ENCODE results near the gene SAPCD1.

The SAPCD1 gene

DNA sequence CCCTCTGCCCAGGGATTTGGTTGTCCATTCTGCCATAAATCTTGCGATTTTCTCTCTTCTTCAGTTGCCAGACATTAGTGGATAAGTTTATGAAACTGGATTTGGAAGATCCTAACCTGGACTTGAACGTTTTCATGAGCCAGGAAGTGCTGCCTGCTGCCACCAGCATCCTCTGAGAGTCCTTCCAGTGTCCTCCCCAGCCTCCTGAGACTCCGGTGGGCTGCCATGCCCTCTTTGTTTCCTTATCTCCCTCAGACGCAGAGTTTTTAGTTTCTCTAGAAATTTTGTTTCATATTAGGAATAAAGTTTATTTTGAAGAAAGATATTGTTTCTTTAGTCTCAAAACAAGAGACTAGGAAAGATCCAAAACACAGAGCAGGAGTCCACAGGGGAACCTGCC lies at the start of gene SAPCD1:
TSS of gene SAPCD1 (plus strand) at position 301 of the 400 bp plus-strand sequence. CDS start 399 bp downstream, outside the sequence.
- DNase-seq (ENCODE audit: low read depth) = no peak

DNA sequence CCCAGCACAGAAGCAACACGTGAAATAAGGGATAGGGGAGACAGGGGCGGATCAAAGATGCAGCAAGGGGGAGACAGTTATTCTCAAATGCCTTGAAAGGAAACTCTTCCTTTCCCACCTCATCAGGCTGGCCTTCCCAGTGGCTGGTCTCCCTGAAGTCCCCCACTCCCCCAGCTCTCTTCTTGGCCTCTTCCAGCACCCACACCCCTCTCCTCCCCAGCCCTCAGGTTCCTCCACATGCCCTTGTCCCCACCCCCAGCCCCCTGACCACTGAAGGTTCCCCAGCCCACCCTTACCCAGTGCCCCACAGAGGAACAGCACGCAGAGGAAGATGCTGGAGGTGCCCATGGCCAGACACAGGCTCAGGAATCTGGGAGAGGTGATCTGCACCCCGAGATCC lies 49.0 kb upstream of the SAPCD1 start:
- no peak for DNase-seq (ENCODE audit: low read depth)

DNA sequence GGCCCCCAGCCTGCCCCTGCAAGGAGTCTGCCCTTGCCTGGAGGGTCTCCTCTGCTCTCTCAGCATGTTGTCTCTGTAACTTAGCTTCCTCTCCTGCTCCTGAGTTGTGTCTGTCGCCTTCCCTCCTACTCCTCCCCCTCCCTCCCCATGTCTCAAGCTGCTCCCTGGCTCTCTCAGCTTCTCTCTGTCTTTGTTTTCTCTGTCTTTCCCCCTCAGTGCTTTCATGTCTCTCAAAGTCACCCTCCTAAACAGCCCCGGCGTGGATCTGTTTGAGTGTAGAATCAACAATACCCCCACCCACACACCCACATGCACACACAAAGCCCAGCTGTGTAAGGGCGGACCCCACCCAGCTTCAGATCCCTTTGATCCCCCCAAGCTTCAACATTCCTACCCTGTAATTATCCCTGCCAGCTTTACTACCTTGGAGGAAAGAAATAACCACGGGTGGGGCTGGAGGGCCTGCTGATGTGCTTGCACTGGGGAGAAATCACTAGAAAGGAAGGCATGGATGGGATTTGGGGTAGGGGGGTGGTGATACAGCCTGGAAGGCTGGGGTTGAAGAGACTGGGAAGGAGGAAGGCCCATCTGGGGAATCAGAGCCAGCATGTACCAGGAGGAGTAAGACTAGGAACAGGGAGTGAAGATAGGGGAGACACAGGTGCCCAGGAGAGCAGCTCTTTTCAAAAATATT lies 48.3 kb upstream of the SAPCD1 start:
- DNase-seq (ENCODE audit: low read depth) = no peak

DNA sequence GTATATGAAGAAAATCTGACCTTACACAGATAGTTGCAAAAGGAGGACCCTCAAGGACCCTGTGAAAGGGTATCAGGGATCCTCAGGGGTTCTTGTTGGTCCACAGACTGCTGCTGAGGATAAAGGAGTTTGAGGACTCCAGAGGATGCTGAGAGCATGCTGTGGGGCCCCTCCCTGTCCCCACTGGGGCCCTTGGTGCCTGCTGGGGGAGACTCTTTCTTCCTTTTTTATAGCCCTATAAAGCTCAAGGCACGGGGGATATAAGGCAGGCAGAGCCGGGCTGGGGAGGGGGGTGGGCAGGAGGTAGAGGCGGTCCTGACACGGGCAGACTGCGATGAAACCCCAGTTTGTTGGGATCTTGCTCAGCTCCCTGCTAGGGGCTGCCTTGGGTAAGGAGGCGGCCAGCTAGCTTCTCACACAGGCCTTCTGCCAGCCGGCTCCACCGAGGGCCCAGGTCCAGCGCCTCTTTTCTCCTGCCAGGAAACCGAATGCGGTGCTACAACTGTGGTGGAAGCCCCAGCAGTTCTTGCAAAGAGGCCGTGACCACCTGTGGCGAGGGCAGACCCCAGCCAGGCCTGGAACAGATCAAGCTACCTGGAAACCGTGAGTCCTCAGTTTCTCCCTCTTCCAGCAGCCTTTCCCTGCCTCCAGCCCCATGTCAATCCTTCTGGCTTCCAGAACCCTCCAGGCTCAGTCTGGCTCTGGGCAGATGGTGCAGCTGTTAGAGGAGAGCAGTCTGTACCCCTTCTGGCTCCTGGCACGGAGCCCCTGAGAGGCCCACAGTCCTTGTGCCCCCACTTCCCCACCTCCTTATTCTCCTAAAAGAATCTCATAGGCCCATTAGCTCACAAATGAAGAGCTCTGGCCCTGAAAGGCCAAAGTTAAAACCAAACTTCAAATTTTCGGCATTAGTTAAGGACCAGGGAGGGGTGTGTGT lies 47.2 kb upstream of the SAPCD1 start, which contains the start of gene LY6G6D:
TSS of gene LY6G6D (plus strand) at position 327 of the 937 bp plus-strand sequence. CDS start at position 335, 8 bp downstream.
- no peak for DNase-seq (ENCODE audit: low read depth)

DNA sequence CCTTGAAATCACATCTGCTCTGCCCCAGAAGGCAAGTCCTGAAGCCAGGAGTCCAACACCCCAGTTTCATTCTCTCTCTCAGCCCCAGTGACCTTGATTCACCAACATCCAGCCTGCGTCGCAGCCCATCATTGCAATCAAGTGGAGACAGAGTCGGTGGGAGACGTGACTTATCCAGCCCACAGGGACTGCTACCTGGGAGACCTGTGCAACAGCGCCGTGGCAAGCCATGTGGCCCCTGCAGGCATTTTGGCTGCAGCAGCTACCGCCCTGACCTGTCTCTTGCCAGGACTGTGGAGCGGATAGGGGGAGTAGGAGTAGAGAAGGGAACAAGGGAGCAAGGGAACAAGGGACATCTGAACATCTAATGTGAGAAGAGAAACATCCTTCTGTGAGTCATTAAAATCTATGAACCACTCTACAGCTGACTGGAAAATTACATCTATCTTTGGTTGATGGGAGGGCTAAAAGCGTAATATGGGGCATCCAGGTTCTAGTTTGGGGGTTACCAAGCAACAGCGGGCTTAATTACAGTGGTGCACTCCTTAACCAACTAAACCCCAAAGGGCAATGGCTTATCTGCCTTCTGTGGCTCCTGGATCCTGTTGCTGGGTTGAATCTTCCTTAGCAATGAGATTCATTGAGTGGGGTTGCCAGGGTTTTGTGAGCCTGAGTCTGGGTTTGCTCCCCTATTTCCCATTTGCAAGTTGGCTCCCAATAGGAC lies 44.8 kb upstream of the SAPCD1 start:
- DNase-seq (ENCODE audit: low read depth) = no peak

DNA sequence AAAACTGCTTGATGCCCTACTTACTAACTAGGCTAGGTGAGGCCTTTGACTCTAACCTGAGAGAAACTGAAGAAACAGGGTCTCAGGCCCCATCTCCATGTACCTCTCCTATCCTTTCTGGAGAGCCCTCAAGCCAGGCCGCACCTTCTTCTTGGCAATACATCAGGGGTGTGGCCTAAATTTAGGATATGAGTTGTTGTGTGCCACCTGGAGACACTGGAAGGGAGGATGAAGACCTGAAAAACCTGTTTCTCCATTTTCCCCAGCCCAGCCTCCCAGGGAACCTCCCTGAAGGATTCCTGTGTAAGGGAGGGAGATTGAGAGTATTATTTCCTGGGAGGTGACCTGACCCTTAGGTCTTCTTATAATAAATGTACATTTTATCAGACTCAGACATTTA lies 44.2 kb upstream of the SAPCD1 start:
- DNase-seq (ENCODE audit: low read depth) = no peak

DNA sequence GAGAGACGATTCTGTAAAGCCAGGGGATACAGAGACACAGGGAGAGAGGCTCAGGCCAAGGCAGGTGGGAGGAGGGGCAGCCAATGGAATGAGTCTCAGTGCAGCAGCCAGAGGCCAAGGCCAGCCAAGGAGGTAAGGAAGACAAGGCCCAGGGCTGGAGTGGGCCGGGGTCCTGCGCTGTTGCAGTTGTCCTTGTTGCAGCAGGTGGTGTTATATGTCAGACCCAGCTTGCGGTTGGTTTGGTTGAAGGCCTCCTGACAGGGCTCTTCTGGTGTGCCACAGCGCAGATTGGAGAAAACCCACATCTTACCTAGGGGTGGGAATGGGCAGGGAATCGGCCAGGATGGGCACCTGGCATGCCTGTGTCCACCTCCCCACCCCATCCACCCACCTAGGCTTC lies 43.5 kb upstream of the SAPCD1 start:
- no peak for DNase-seq (ENCODE audit: low read depth)

DNA sequence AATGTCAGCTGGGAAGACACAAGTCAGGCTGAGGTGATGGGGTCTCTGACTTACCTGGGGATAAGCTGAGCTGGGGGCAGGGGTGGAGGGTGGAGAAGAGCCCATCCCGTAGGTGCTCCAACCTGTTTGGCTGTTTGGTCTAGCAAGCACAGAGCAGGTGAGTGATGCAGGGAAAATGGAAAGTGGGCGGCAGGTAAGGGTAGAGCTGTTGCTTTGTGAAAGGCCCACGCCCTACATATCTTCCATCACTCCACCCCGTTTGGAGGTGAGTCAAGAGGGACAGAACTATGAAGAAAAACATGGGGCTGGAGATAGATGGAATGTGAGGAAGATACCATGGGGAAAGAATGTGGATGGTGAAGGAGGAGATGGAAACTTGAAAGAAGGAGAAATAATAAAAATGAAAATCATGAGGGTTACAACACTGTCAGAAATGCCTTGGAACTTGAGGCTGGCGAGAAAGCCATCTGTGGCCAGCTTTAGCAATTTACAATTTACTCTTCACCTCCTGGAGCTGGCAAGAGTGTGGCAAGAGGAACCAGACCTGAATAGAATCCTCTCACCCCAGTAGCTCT lies 42.2 kb upstream of the SAPCD1 start:
- DNase-seq (ENCODE audit: low read depth) = no peak

DNA sequence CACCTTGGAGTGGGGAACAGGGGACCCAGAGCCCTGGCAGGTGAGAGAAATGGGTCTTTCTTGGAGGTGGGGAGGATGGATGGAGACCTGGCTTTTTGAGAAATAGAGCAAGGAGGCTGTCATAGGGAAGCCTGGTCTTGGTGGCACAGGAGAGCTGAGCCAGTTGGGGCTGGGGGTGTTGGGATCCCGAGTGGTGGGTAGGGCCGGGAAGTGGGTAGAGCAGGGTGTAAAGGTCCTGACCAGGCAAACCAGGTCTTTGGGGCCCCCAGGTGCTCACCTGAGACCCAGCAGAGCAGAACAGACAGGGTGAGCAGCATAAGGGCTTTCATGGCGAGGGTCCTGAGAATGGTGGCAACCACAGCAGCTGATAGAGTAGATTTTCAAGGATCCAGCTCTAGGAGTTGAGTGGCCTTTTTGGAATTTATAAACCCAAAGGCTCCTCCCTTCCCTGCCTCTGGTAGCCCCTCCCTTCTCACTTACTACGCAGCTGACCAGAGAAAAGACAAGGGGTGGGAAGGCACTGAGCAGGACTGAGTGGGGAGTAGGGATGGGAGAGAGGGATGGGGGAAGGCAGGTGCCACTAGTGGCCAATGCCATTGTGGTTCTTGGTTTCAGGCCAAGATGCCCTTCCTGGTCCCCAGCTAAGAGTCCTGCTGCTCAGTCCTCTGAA lies 41.0 kb upstream of the SAPCD1 start, which contains the start of gene LY6G6C:
TSS of gene LY6G6C (minus strand) at position 396 of the 670 bp plus-strand sequence. CDS start at position 329, 67 bp downstream.
- DNase-seq (ENCODE audit: low read depth) = no peak

DNA sequence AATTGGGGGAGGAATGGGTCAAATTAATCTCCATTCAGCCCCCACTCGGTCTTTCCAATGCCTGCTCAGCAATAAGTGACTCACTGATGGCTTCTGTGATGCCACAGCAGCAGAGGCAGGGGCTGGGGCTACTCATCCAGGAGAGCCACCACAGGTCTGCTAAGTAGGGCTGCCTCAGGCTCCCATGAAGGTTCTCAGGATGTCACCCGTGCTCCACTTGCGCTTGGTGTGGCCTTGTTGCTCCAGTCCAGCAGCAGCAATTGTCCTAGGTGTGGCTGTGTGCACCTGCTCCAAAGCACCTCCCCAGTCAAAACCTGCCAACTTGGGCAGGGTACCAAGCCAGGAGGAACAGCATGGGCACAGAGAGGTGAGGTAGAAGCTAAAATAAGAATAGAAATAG lies 40.3 kb upstream of the SAPCD1 start:
- DNase-seq (ENCODE audit: low read depth) = no peak

DNA sequence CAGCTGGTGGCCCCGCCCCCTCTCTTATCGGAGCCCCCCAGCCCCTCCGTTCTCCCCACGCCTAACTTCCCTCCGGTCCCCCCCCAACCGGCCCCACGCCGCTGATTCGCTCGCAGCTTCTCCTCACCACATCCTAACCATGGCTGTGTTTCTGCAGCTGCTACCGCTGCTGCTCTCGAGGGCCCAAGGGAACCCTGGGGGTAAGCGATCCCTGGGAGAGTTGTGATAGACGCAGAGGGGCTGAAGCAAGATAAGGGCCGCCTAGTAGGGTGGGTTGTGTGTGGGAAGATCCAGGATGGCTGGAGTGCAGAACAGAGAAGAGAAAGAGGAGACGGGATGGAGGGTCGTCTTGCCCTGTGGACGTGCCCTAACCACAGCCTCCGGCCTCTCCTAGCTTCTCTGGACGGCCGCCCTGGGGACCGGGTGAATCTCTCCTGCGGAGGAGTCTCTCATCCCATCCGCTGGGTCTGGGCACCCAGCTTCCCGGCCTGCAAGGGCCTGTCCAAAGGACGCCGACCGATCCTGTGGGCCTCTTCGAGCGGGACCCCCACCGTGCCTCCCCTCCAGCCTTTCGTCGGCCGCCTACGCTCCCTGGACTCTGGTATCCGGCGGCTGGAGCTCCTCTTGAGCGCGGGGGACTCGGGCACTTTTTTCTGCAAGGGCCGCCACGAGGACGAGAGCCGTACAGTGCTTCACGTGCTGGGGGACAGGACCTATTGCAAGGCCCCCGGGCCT lies 39.0 kb upstream of the SAPCD1 start, which contains the start of gene MPIG6B:
TSS of gene MPIG6B (plus strand) at position 129 of the 735 bp plus-strand sequence. CDS start at position 140, 11 bp downstream.
- no peak for DNase-seq (ENCODE audit: low read depth)

DNA sequence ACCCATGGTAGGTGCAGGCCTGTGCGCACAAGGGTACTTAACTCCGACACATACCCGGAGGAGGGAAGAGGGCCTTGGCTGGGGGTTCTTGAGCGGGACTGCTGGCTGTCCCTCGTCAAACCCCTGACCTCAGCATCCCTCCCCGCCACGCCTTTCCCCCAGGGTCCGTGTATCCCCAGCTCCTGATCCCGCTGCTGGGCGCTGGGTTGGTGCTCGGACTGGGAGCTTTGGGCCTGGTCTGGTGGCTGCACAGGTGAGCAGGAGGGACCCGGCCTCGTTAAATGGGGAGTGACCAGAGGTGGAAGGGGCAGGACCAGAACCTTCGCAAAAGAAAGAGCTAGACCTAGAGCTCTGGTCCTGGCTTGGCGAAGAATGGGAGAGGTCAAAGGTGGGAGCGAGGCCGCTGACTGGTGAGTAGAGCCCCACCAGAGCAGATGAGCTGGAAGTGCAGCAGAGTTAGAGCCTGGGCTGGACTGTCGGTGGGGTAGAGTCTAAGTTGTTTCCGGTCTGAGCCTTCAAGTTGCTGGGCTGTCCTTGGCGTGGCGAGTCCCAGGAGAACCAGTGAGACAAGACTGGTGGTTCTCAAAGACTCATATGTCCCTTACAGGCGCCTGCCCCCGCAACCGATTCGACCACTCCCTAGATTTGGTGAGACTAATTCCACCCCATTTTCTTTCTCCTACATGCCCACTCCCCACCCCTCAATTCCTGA lies 38.3 kb upstream of the SAPCD1 start:
- no peak for DNase-seq (ENCODE audit: low read depth)

DNA sequence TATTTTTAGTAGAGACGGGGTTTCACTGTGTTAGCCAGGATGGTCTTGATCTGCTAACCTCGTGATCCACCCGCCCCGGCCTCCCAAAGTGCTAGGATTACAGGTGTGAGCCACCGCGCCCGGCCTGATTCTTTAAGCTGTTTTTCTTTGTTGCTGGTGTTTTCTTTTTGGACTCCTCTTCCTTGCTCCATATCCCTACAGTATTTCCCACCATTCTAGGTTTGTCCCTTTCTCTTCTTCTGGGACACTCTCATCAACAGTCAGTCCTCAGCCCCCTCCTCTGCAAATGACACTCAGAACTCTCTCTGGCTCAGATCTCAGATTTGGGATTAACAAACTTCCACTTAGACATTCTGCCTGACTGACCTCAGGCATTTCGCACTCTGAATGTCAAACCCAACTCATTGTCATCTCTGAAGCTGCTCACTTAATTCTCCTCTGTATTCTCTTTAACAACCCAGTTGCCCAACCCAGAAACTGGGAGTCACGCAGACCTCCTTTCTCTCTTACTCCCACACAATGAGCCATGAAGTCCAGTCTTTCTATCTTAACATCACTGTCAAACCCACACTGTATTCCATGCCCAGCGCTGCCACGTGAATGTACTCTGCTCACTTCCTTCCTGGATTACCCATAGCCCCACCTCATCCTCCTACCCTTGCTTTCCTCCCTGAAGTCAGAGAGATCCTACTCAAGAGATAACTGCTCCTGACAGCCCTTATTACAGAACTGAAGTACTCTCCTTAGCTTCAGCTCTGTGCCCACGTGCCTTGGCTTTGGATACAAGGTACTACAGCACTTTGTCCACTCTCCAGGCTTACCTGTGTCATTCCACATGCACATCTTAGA lies 36.7 kb upstream of the SAPCD1 start:
- DNase-seq (ENCODE audit: low read depth) = no peak

DNA sequence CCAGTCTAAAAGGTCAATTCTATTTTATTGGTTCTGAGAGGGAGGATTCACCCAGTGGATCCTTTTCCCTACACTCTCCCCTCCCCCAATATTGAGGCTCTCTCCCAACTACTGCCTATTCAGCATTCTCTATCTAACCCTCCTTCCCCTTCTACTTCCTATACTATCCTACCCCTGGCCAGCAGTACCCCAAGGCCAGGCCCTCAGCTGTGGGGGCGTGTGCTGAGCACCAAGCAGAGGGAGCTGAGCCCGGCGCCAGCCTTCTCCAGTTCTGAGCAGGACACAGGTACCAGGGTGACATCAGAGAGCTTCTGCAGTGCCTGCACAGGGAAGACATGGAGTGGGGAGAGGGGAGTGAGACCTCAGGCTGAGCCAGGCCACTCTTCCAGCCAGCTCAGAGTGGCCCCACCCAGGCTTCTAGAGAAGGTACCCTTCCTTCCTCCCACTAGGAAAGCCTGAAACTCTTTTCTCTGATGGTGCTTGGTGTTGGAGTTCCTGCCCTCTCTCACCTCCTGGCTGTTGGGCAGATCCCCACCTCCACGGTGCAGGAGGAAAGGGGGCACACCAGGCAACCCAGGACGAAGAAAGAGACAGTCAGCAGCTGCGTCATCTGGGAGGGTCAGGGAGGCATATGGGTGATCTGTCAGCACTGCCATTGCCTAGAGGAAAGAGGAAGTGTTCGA lies 35.3 kb upstream of the SAPCD1 start:
- no peak for DNase-seq (ENCODE audit: low read depth)

DNA sequence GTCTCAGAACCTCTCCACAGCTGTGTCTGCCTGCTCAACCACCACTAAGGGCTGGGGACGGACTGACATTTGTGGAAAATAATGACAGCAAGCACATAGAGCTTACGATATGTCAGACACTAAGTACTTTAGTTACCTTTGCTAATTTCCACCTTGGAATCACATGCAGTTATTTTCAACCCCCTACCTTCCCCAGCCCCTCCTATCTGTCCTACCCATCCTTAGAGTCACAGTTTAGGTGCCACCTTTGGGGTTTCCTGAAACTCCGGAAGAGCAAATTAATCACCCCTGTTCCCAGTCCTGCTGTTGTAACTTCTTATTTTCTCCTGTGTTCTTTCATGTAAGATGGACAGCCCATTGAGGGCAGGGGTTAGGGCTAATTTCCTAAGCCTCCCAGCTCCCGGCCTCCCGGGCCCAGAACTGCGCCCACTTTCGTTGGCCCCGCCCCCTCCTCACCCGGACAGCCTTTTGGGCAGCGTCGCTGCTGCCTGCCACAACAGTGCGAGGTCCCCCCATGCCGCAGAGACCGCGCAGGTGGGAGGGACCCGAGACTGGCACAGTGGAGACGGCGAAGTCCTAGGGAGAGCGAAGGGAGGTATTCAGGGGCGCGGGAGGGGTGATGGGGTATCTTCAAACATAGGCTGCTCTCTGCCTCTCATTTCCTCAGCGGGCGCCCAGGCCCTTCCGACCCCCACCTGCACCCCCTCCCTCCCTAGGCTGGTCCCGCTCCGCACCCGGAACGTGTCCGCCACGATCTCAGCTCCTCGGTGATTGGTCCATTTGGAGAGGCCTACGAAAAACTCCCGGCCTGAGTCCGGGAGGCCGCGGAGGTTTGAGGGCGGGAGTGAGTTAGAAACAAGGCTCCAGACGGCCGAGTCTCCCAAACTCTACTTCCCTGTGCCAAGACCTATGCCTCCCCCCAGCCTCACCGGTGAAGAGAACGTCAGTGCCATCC lies 34.5 kb upstream of the SAPCD1 start:
- DNase-seq (ENCODE audit: low read depth) = no peak

DNA sequence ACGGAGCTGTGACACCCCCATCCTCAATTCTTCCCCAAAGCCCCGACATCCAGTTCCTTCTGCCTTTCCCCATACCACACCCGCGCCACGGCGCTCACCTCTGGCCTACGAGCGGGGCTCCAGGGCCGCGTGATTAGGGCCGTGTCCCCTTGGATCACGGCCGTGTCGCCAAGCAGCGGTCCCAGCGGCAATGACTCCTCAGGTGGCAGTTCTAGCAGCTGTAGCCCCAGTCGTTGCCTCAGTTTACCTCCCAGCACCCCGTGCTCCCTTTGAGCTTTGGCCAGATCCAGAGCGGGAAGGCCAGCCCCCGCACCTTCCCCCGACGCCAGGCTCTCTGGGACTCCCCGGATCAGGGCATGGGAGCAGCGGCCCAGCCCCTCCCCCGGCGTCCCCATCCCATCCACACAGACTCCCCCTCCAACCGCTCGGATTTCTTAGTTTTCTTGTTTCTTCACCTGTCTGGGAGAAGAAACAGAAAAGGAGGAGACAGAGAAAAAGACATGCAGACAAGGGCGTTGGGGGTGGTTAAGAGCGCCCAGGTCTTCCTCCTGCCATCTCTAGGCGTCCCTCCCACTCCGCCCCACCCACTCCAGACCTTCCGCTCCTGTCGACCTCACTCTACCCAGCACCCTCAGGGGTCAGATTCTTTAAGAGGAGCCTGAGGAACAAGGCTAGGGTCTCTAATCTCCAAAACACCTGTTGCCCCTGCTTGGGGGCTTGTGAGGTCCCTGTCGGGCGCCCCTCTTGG lies 33.5 kb upstream of the SAPCD1 start, which contains the start of gene DDAH2:
TSS of gene DDAH2 (minus strand) at position 533 of the 748 bp plus-strand sequence. CDS start at position 395, 138 bp downstream.
- DNase-seq (ENCODE audit: low read depth) = no peak

All from HS-27A (cell line).